GF-D8 (cell line): ENCODE results near the gene FXR1.
A peak's percentile ranks its signal among the peaks of the same experiment; 100 is the strongest.
"Not testable (repeated sequence)": the region's sequence is repeated elsewhere in the genome, so short reads cannot be mapped to it uniquely, and the experiment has no call there.

Source experiments
- DNase-seq: peaks from one replicate; lab custom pipeline; 2025; lab: John Stamatoyannopoulos, UW

The FXR1 gene

GRCh38 chr3:180912304-180913296, at the start of gene FXR1:
TSS of gene FXR1 (plus strand) at chr3:180912670. CDS start at chr3:180912686, 16 bp downstream.
- DNase-seq: peak; percentile 83

- DNase-seq: no peak
Measured at GRCh38 chr3:180870008-180870699, 42.3 kb upstream of the FXR1 start.

DNA sequence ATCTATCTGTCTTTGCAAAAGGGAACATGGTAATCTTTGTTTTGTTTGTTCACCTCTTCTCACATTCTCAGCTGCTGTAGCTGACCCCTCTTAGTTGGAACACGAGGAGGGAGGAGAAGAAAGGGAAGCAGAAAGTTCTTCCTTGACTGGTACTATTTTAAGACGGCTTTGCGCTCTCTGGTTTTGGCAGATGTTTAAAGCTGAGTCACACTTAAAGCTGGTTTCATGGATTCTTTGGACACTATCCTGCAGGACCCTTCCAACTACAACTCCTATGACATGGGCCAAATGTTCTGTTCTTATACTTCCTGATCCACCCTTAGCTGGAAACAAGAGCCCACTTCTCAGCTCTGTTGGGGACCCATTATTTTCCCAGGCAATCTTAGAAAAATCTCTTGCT, 40.6 kb upstream of the FXR1 start:
- DNase-seq: no peak

DNA sequence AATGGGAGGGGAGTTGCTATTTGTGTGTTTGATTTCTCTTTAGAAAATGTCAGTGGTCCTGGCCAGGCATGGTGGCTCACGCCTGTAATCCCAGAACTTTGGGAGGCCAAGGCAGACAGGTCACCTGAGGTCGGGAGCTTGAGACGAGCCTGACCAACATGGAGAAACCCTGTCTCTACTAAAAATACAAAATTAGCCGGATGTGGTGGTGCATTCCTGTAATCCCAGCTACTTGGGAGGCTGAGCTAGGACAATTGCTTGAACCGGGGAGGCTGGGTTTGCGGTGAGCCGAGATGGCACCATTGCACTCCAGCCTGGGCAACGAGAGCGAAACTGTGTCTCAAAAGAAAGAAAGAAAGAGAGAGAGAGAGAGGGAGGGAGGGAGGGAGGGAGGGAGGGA, 40.0 kb upstream of the FXR1 start:
- DNase-seq: not testable (repeated sequence)

GRCh38 chr3:180875124-180875698, 37.3 kb upstream of the FXR1 start:
- DNase-seq: no peak

- DNase-seq: no peak
Measured at GRCh38 chr3:180881065-180881801, 31.2 kb upstream of the FXR1 start.

DNA sequence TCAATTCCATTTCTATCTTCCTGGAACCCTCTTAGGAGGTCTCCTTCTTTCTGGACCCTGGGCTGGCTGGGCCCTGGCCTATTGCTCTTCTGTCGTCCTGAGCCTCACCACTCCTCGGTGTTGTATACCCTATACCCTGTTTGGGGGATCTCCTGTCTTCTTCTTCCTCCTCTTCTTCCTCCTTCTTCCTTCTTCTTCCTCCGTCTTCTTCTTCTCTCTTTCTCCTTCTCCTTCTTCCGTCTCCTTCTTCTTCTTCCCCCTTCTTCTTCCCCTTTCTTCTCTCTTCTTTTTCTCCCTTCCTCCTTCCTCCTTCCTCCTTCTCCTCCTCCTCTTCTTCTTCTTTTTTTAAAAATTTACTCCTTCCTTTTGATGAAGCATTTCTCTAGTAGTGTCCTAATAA, 30.4 kb upstream of the FXR1 start:
- no peak for DNase-seq

- DNase-seq: no peak
Measured at GRCh38 chr3:180888992-180889560, 23.4 kb upstream of the FXR1 start.

- DNase-seq: no peak
Measured at GRCh38 chr3:180898572-180898971, 13.9 kb upstream of the FXR1 start.

DNA sequence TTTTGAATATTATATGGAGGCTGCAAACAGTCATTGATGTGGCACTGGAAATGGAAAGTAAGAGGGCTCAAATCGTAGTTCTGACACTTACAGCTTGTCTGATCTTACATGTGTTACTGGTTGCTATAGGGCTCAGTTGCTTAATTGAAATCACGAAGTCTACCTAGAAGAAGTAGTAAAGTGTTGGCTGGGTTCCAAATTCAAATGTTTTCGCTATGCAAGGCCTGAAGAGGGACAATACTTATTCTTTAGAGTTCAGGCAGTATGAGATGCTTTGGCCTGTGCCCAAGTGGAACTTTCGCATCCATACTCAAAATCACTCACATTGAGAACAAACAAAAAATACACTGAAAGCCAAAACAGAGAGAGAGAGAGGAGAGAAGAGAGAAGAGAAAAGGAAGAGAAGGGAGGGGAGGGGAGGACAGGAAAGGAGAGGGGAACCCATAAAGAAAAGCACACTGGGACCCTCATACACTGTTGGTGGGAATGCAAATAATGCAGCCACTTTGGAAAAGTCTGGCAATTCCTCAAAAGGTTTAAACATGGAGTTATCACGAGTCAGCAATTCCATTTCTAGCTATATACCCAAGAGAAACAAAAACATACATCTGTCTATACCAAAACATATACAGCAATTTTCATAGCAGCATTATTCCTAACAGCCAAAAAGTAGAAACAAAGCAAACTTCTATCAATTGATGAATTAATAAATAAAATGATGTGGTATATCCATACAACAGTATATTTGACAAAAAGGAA, 2.9 kb upstream of the FXR1 start:
- DNase-seq: no peak

DNA sequence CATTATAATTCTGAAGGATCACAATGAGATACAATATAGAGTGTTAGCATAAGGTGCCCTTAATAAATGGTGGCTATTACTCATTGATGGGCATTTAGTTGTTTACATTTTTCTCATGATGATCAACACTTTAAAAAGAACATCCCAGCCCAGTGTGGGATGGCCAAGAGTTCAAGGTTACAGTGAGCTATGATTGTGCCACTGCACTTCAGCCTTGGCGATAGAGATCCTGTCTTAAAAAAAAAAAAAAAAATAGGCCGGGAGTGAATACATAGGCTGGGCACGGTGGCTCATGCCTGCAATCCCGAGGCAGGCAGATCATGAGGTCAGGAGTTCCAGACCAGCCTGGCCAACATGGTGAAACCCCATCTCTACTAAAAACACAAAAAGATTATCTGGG, 1.6 kb upstream of the FXR1 start:
- DNase-seq: no peak

DNA sequence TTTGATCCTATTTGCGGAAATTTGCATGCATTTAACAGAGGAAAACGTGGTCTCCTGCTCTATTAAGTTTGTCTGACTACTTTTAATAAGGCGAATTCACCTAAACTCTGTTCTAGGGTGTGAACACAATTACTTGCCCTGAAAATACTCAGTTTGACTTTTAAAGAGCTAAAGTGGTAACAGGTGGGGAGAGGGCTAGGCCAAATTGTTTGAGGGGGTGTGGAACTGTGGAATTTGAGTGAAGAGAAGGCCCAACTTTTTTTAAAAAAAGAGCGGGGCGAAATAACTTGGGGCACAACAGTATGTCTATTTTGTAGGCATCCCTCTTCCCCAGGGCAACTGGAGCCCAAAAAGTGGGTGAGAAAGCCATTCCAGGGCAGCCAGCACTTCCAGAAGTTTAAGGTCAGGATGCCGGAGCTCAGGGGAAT, 580 bp upstream of the FXR1 start:
- no peak for DNase-seq

DNA sequence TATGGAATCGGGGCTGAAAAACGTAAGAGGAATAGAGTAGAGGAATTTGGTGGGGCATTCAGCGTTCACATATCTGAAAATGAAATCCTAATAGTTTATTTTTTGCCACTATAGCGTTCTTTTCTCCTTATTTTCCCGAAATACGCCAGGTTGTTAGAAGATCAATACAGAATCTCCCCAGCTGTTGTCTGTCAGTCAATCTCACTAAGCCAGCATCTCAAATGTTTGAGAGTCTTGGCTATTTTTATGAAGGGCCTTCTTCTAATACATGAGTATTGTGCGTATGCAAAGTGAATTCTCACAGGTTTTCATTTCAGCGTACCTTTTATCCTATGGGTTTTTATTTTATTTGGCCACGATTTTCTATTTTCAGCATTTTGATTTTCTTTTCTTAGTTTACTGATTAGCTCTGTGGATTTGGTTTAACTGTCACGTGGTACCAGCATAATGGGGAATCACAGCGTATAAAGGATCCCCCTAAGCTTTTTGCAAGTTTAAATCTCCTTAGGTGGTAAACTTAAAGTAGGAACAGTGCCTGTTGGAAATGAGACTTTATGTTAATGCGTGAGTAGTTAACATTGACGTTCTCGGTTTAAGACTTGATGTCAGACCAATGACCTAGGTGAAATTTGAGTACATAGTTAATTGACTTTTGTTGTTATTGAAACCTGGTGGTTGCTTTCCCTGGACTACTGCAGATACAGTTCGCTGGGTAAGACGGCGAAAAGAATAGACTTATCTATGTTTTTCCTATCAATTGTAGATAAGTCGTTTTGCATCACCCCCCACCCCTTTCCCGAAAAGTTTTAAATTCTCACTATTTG, 1.3 kb downstream of the FXR1 start:
- no peak for DNase-seq

DNA sequence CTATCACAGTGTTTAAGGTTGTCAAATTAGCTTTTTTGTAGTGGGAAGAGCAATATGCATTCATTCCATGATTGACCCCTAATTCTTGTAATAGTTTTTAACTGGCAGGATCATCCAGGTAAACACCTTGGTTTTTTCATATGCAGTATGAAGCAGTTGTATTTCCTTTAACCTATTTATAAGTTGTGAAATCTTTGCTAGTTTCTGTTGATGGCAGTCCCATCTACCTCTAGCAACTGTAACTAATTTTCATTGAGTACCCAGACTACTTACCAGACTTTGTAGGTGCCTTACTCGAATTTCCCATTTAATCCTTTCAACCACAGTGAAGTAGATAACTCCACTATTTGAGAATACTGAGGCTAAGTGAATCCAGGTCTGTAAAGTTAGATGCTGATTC, 6.1 kb downstream of the FXR1 start:
- DNase-seq: no peak

- no peak for DNase-seq
Measured at GRCh38 chr3:180922242-180922641, 9.8 kb downstream of the FXR1 start.

DNA sequence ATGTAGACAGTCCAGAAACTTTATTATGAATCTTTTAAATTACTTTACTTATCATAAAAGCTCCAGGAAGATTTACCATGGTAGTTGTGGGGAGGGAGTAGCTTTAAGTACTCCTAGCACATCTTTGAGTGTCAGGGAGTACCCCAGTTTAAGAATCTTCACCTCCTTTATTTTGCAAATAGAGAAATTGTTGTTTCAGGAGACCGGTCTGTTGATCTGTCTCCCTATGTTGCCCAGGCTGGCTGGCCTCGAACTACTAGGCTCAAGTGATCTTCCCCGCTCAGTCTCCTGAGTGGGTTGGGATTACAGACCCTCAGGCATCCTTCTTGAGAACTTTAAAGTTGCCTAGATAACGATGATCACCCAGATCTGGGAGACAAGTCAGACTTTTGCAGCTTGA, 11.1 kb downstream of the FXR1 start:
- DNase-seq: no peak

DNA sequence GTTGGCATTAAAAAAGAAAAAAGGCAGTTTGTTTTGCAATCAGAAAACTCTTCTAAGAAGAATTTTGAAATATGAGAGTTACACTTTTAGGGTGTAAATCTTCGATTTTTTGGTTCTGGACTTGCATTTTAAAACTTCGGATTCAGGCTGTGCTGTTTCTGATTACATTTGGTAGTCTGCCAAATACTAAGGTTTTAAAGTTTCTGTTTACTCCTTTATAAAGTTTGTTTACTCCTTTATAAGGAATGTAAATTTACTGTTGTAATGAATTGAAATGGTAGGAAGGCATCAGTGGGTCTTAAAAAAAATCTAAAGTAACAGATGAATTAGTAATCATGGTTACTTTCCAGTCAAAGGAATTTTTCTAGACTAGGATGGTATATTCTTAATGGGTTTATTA, 14.1 kb downstream of the FXR1 start:
- DNase-seq: no peak

GRCh38 chr3:180929376-180929775, 16.9 kb downstream of the FXR1 start:
- DNase-seq: no peak

GRCh38 chr3:180930526-180930925, 18.1 kb downstream of the FXR1 start:
- no peak for DNase-seq

- no peak for DNase-seq
Measured at GRCh38 chr3:180932819-180933218, 20.3 kb downstream of the FXR1 start.
